ENCODE measurements around the gene MCRIP1. TPM values are rescaled to one million over a fixed set of nuclear protein-coding genes. Genes with fewer than 3 reads are reported as not detected.

The MCRIP1 gene
- total RNA-seq, 1 donor from 2014 or later, result 51.9 TPM

- Mint-ChIP-seq H3K4me1 (peaks cover 10% of the 10 kb centered on the region), H3K4me3 (no peak overlapping the region), H3K36me3 (ENCODE audit: low read depth) (no peaks in the 10 kb centered on the region), H3K27me3 (no peaks in the 10 kb centered on the region), H3K27ac (no peak overlapping the region), H3K9me3 (no peaks in the 10 kb centered on the region)
- DNase-seq, result no peak
- intact Hi-C loops (cut with micrococcal nuclease), result no loop called here
These were observed 7.1 kb downstream of the MCRIP1 start for GRCh38 chr17:81825841-81826466.

GRCh38 chr17:81824595-81824994, 8.5 kb downstream of the MCRIP1 start:
- Mint-ChIP-seq H3K27me3 (no peaks in the 10 kb centered on the region), H3K27ac (no peak overlapping the region), H3K9me3 (no peaks in the 10 kb centered on the region), H3K36me3 (ENCODE audit: low read depth) (no peaks in the 10 kb centered on the region), H3K4me3 (no peak overlapping the region), H3K4me1 (peaks cover 7% of the 10 kb centered on the region)
- no peak for DNase-seq
- intact Hi-C loops (cut with micrococcal nuclease), result no loop called here

- H3K9me3 Mint-ChIP-seq, result no peaks in the 10 kb centered on the region
- DNase-seq, result no peak
- H3K27ac Mint-ChIP-seq, result no peak overlapping the region
- no peaks in the 10 kb centered on the region for H3K27me3 Mint-ChIP-seq
- H3K4me3 Mint-ChIP-seq, result no peak overlapping the region
- intact Hi-C loops (cut with micrococcal nuclease), result no loop called here
- H3K4me1 Mint-ChIP-seq, result peaks cover 7% of the 10 kb centered on the region
- no peaks in the 10 kb centered on the region for H3K36me3 Mint-ChIP-seq (ENCODE audit: low read depth)
These were observed 9.1 kb downstream of the MCRIP1 start for GRCh38 chr17:81823820-81824550.

GRCh38 chr17:81822996-81823819, 9.9 kb downstream of the MCRIP1 start:
- Mint-ChIP-seq H3K4me3 (no peak overlapping the region), H3K9me3 (no peaks in the 10 kb centered on the region), H3K4me1 (peaks cover 7% of the 10 kb centered on the region), H3K27ac (no peak overlapping the region), H3K27me3 (no peaks in the 10 kb centered on the region), H3K36me3 (ENCODE audit: low read depth) (no peaks in the 10 kb centered on the region)
- no peak for DNase-seq
- intact Hi-C loops (cut with micrococcal nuclease), result no loop called here

GRCh38 chr17:81822312-81822637, 10.8 kb downstream of the MCRIP1 start:
- no peak overlapping the region for H3K4me3 Mint-ChIP-seq
- H3K4me1 Mint-ChIP-seq, result peaks cover 7% of the 10 kb centered on the region
- H3K27me3 Mint-ChIP-seq, result peaks cover 4% of the 10 kb centered on the region
- H3K27ac Mint-ChIP-seq, result peak overlapping the region; percentile 29
- DNase-seq, result no peak
- H3K36me3 Mint-ChIP-seq (ENCODE audit: low read depth), result no peaks in the 10 kb centered on the region
- intact Hi-C loops (cut with micrococcal nuclease), result no loop called here
- H3K9me3 Mint-ChIP-seq, result no peaks in the 10 kb centered on the region

- Mint-ChIP-seq H3K4me3 (no peak overlapping the region), H3K9me3 (no peaks in the 10 kb centered on the region), H3K4me1 (peaks cover 7% of the 10 kb centered on the region), H3K36me3 (ENCODE audit: low read depth) (no peaks in the 10 kb centered on the region), H3K27me3 (peaks cover 7% of the 10 kb centered on the region), H3K27ac (no peak overlapping the region)
- DNase-seq, result peak; percentile 74
- intact Hi-C loops (cut with micrococcal nuclease), result no loop called here
These were observed 11.3 kb downstream of the MCRIP1 start for GRCh38 chr17:81821603-81822311.

GRCh38 chr17:81821147-81821546, 11.9 kb downstream of the MCRIP1 start:
- DNase-seq, result no peak
- no peaks in the 10 kb centered on the region for H3K36me3 Mint-ChIP-seq (ENCODE audit: low read depth)
- intact Hi-C loops (cut with micrococcal nuclease), result no loop called here
- peaks cover 6% of the 10 kb centered on the region for H3K4me1 Mint-ChIP-seq
- no peak overlapping the region for H3K4me3 Mint-ChIP-seq
- no peak overlapping the region for H3K27ac Mint-ChIP-seq
- peaks cover 9% of the 10 kb centered on the region for H3K27me3 Mint-ChIP-seq
- no peaks in the 10 kb centered on the region for H3K9me3 Mint-ChIP-seq

- Mint-ChIP-seq H3K27me3 (peaks cover 10% of the 10 kb centered on the region), H3K4me3 (no peak overlapping the region), H3K9me3 (no peaks in the 10 kb centered on the region), H3K4me1 (peaks cover 4% of the 10 kb centered on the region), H3K27ac (no peak overlapping the region), H3K36me3 (ENCODE audit: low read depth) (no peaks in the 10 kb centered on the region)
- DNase-seq, result no peak
- intact Hi-C loops (cut with micrococcal nuclease), result no loop called here
These were observed 13.4 kb downstream of the MCRIP1 start for GRCh38 chr17:81819708-81820107.

- Mint-ChIP-seq H3K36me3 (ENCODE audit: low read depth) (no peaks in the 10 kb centered on the region), H3K4me3 (no peak overlapping the region), H3K27me3 (peaks cover 10% of the 10 kb centered on the region), H3K4me1 (peaks cover 4% of the 10 kb centered on the region), H3K27ac (no peak overlapping the region), H3K9me3 (no peaks in the 10 kb centered on the region)
- DNase-seq, result no peak
- intact Hi-C loops (cut with micrococcal nuclease), result no loop called here
These were observed 15.3 kb downstream of the MCRIP1 start for GRCh38 chr17:81817758-81818147.

- H3K4me3 Mint-ChIP-seq, result no peak overlapping the region
- no peak overlapping the region for H3K27ac Mint-ChIP-seq
- DNase-seq, result no peak
- H3K9me3 Mint-ChIP-seq, result no peaks in the 10 kb centered on the region
- H3K27me3 Mint-ChIP-seq, result peaks cover 10% of the 10 kb centered on the region
- H3K36me3 Mint-ChIP-seq (ENCODE audit: low read depth), result no peaks in the 10 kb centered on the region
- H3K4me1 Mint-ChIP-seq, result no peaks in the 10 kb centered on the region
- intact Hi-C loops (cut with micrococcal nuclease), result no loop called here
These were observed 17.5 kb downstream of the MCRIP1 start for GRCh38 chr17:81815646-81815986.

- peaks cover 10% of the 10 kb centered on the region for H3K27me3 Mint-ChIP-seq
- no peak overlapping the region for H3K4me3 Mint-ChIP-seq
- H3K27ac Mint-ChIP-seq, result no peak overlapping the region
- no peaks in the 10 kb centered on the region for H3K4me1 Mint-ChIP-seq
- intact Hi-C loops (cut with micrococcal nuclease), result no loop called here
- no peaks in the 10 kb centered on the region for H3K9me3 Mint-ChIP-seq
- no peak for DNase-seq
- H3K36me3 Mint-ChIP-seq (ENCODE audit: low read depth), result no peaks in the 10 kb centered on the region
These were observed 18.1 kb downstream of the MCRIP1 start for GRCh38 chr17:81814748-81815645.

- intact Hi-C loops (cut with micrococcal nuclease), result no loop called here
These were observed 19.0 kb downstream of the MCRIP1 start for GRCh38 chr17:81813861-81814683.

GRCh38 chr17:81813371-81813684, 19.8 kb downstream of the MCRIP1 start:
- Mint-ChIP-seq H3K4me3 (no peak overlapping the region), H3K9me3 (no peaks in the 10 kb centered on the region), H3K4me1 (no peaks in the 10 kb centered on the region), H3K27me3 (peaks cover 10% of the 10 kb centered on the region), H3K36me3 (ENCODE audit: low read depth) (no peaks in the 10 kb centered on the region), H3K27ac (no peak overlapping the region)
- DNase-seq, result no peak
- intact Hi-C loops (cut with micrococcal nuclease), result no loop called here

More at GRCh38 chr17:81813861-81814683, 19.0 kb downstream of the MCRIP1 start:
- no peaks in the 10 kb centered on the region for H3K4me1 Mint-ChIP-seq
- H3K36me3 Mint-ChIP-seq (ENCODE audit: low read depth), result no peaks in the 10 kb centered on the region
- no peaks in the 10 kb centered on the region for H3K9me3 Mint-ChIP-seq
- H3K4me3 Mint-ChIP-seq, result no peak overlapping the region
- no peak overlapping the region for H3K27ac Mint-ChIP-seq
- peaks cover 10% of the 10 kb centered on the region for H3K27me3 Mint-ChIP-seq
- no peak for DNase-seq

Data from activated CD4-positive, alpha-beta T cell treated with anti-CD3 and anti-CD28 coated beads, Interleukin-2, amount 10 ng/mL, durations not matched to agents 24 days and 14 days (primary cell).